ENCODE measurements around the gene TMEM163. TPM values are rescaled to one million over a fixed set of nuclear protein-coding genes. Genes with fewer than 3 reads are reported as not detected.
A peak's percentile ranks its signal among the peaks of the same experiment; 100 is the strongest.

The TMEM163 gene
- total RNA-seq, 4 donors from 2014 or later, result not detected

DNA sequence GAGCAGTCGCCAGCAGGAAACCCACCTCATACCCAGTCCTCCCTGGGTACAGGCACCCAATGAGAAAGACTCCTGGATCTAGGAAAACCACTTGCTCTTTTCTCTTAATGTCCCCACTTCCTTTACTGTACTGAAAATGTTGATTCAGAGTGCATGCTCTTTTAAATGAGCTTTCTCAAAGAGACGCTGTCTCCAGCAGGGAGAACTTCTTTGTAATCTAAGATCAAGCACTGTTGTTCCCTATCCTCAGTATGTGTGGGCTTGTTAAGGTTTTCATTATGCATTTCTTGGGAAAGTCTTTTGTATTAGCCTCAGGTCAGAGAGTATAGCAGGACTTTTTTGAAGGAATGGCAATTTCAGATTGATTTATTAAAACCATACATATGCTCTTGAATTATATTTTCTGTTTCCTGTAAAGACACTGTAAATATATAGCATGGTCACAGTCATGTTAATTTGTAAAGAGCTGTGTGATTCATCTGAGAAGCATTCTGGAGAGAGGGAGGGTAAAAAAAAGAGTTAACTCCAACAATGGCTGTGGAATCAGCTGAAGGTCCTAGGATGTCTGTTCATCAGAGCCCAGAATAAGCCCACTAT lies 286.9 kb downstream of the TMEM163 start:
- Histone ChIP-seq H3K36me3 (peaks cover 0 to 69% (median 3%) of the 10 kb centered on the region in 3 donors), H3K27ac (no peak overlapping the region), H3K9me3 (no peaks in the 10 kb centered on the region), H3K27me3 (no peaks in the 10 kb centered on the region), H3K4me1 (peaks cover 0 to 4% (median 0%) of the 10 kb centered on the region in 4 donors), H3K4me3 (no peak overlapping the region)
- 80 to 83% methylated on average over 2 of the region's 2 CpGs for WGBS, 2 donors
- TF ChIP-seq, protein P1, sequence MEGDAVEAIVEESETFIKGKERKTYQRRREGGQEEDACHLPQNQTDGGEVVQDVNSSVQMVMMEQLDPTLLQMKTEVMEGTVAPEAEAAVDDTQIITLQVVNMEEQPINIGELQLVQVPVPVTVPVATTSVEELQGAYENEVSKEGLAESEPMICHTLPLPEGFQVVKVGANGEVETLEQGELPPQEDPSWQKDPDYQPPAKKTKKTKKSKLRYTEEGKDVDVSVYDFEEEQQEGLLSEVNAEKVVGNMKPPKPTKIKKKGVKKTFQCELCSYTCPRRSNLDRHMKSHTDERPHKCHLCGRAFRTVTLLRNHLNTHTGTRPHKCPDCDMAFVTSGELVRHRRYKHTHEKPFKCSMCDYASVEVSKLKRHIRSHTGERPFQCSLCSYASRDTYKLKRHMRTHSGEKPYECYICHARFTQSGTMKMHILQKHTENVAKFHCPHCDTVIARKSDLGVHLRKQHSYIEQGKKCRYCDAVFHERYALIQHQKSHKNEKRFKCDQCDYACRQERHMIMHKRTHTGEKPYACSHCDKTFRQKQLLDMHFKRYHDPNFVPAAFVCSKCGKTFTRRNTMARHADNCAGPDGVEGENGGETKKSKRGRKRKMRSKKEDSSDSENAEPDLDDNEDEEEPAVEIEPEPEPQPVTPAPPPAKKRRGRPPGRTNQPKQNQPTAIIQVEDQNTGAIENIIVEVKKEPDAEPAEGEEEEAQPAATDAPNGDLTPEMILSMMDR (IDR thresholded peaks at IDR 0.05), result no peak
- TF ChIP-seq EP300 (IDR thresholded peaks at IDR 0.05), result no peak
- no peak for TF ChIP-seq POLR2A (IDR thresholded peaks at IDR 0.05)
- DNase-seq (ENCODE audit: low spot score in 2 of 2), result no peak

DNA sequence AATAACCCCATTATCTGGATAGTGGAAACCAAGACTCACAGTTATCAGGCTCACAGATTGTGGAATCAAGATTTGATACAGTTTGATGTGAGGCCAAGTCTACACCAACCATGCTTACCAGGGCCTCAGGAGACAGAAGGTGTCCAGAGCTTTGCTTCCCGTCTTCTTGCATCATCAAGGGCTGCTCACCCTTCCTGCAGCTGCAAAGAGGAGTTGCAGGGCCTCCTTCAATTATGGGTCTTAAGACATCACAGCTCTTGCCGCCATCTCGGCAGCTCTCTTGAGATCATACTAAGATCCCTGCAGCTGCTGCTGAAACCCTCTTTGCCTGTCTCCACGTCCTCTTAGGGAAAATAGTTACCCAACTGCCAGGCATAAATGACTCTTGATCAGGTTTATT lies 288.9 kb downstream of the TMEM163 start:
- WGBS, 2 donors, result 71 to 85% methylated on average over 4 of the region's 4 CpGs
- peaks cover 0 to 48% (median 0%) of the 10 kb centered on the region in 3 donors for H3K36me3 ChIP-seq
- no peaks in the 10 kb centered on the region for H3K9me3 ChIP-seq
- H3K27ac ChIP-seq, result no peak overlapping the region
- no peak overlapping the region for H3K4me3 ChIP-seq
- no peaks in the 10 kb centered on the region for H3K27me3 ChIP-seq
- H3K4me1 ChIP-seq, result peaks cover 0 to 7% (median 0%) of the 10 kb centered on the region in 4 donors
- TF ChIP-seq, protein P1 (IDR thresholded peaks at IDR 0.05), result no peak
- no peak for TF ChIP-seq POLR2A (IDR thresholded peaks at IDR 0.05)
- TF ChIP-seq EP300 (IDR thresholded peaks at IDR 0.05), result no peak
- no peak for DNase-seq (ENCODE audit: low spot score in 2 of 2)

DNA sequence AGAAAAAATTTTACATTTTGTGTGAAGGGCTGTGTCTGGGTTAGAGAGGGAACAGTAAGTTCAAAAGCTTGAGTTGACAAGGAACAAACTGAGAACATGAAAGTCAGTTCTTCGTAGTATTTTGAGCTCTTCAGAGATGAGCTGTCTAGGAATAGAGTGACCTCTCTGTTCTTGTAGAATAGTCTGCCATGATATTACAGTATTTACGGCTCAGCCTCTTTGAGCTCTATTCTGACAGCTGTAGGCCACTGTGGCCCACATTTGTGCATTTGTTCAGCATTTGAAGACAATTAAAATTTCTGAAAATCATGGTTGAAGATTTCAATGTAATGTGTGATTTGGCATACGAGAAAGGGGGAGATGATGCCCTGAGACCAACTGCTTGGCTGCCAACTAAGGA lies 292.1 kb downstream of the TMEM163 start:
- peaks cover 0 to 16% (median 0%) of the 10 kb centered on the region in 4 donors for H3K4me1 ChIP-seq
- H3K27me3 ChIP-seq, result no peaks in the 10 kb centered on the region
- no peaks in the 10 kb centered on the region for H3K9me3 ChIP-seq
- TF ChIP-seq, protein P1 (IDR thresholded peaks at IDR 0.05), result no peak
- TF ChIP-seq POLR2A (IDR thresholded peaks at IDR 0.05) (no peak), EP300 (IDR thresholded peaks at IDR 0.05) (no peak)
- no peak overlapping the region for H3K27ac ChIP-seq
- DNase-seq (ENCODE audit: low spot score in 2 of 2), result no peak
- peaks cover 0 to 44% (median 0%) of the 10 kb centered on the region in 3 donors for H3K36me3 ChIP-seq
- H3K4me3 ChIP-seq, result no peak overlapping the region
- WGBS, 2 donors, result 79 to 82% methylated on average over 3 of the region's 3 CpGs

DNA sequence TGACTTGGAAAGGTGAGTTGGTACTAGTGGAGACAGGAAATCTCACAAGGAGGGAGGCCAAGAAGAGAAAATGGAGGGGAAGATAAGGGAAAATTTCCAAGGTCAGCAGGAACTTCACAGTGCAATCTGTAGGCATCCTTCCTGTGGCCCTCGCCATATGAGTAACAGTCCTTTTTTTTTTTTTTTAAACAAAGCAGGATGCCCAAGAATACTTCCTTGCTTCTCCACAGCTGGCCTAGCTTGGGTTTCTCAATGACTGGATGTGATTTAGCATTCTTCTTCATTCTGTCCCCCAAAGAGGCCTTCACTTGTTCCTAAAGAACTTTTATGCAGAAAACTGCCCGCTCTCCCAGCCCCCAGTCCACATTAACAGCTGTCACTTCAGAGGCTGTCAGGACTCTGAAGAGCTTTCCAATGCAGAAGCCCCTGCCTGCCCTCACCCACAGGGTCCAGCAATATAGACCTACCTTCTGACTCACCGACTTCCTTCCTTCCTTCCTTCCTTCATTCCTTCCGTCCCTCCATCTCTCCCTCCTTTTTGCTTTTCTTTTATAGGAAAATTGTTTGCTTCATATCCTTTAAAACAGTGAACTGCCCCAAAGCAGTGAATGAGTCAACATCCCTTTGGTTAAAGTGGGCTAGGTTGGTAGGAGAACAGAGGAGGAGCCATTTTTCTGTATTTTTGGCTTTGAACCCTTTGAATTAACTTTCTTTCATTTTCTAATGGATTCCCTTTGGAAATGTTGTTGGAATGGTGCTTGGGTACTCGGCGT lies 292.9 kb downstream of the TMEM163 start:
- peak in 1 of 2 donors; percentile 15 for DNase-seq (ENCODE audit: low spot score in 2 of 2)
- peaks cover 0 to 22% (median 0%) of the 10 kb centered on the region in 4 donors for H3K4me1 ChIP-seq
- no peak overlapping the region for H3K27ac ChIP-seq
- no peak overlapping the region for H3K4me3 ChIP-seq
- 88 to 89% methylated on average over 6 of the region's 6 CpGs for WGBS, 2 donors
- H3K27me3 ChIP-seq, result no peaks in the 10 kb centered on the region
- H3K36me3 ChIP-seq, result peaks cover 0 to 38% (median 0%) of the 10 kb centered on the region in 3 donors
- TF ChIP-seq EP300 (IDR thresholded peaks at IDR 0.05) (no peak), POLR2A (IDR thresholded peaks at IDR 0.05) (no peak)
- TF ChIP-seq, protein P1 (IDR thresholded peaks at IDR 0.05), result no peak
- no peaks in the 10 kb centered on the region for H3K9me3 ChIP-seq
